HepG2 (cell line): ENCODE results near the gene CD8A. TPM values are rescaled to one million over a fixed set of nuclear protein-coding genes. Genes with fewer than 3 reads are reported as not detected.

Source experiments
- ARID2 ChIP-seq: sonication (generic); formaldehyde crosslinking; IDR thresholded peaks from 2 replicates; pipeline ENCODE4 v1.8.1; 2022; ENCODE audit warnings: mild to moderate bottlenecking, missing genetic modification reagents, borderline replicate concordance
- DNMT1 ChIP-seq: sonication (generic); formaldehyde crosslinking; IDR thresholded peaks from 2 replicates; pipeline ENCODE4 v1.5.1; 2020; ENCODE audit warnings: mild to moderate bottlenecking, missing genetic modification reagents
- DNMT3B ChIP-seq: conservative IDR thresholded peaks from 2 replicates; pipeline ENCODE4 v1.6.1; 2016; ENCODE audit warnings: missing biosample characterization, control low read depth
- E2F1 ChIP-seq: sonication (generic); formaldehyde crosslinking; IDR thresholded peaks from 2 replicates; pipeline ENCODE4 v1.5.0; 2020; ENCODE audit warnings: missing genetic modification reagents
- FOXA3 ChIP-seq: IDR thresholded peaks from 2 replicates; pipeline ENCODE4 v1.6.1; 2016; ENCODE audit warnings: missing genetic modification reagents, missing compliant biosample characterization
- FOXJ3 ChIP-seq: sonication (generic); formaldehyde crosslinking; IDR thresholded peaks from 2 replicates; pipeline ENCODE4 v1.4.0; 2020; ENCODE audit warnings: missing genetic modification reagents, mild to moderate bottlenecking, borderline replicate concordance
- GTF3A ChIP-seq: sonication (generic); formaldehyde crosslinking; conservative IDR thresholded peaks from 2 replicates; pipeline ENCODE4 v1.4.0; 2020; ENCODE audit warnings: mild to moderate bottlenecking, missing genetic modification reagents
- GZF1 ChIP-seq: sonication (generic); formaldehyde crosslinking; IDR thresholded peaks from 2 replicates; pipeline ENCODE4 v1.5.1; 2020; ENCODE audit warnings: mild to moderate bottlenecking, missing genetic modification reagents
- NFE2L2 ChIP-seq: fragments of 150-350 bp; IDR thresholded peaks from 2 replicates; pipeline ENCODE4 v1.6.1; 2014; ENCODE audit warnings: low read length
- NR0B2 ChIP-seq: sonication (generic); formaldehyde crosslinking; IDR thresholded peaks from 2 replicates; pipeline ENCODE4 v1.4.0; 2020; ENCODE audit warnings: mild to moderate bottlenecking, missing genetic modification reagents
- PRPF4 ChIP-seq: fragments of 200-400 bp; formaldehyde crosslinking; IDR thresholded peaks from 2 replicates; pipeline ENCODE4 v1.6.1; 2016; ENCODE audit warnings: low read length, low read depth; ENCODE audit not compliant: poor library complexity, severe bottlenecking
- SALL1 ChIP-seq: sonication (generic); formaldehyde crosslinking; IDR thresholded peaks from 2 replicates; pipeline ENCODE4 v1.8.0; 2022; ENCODE audit warnings: mild to moderate bottlenecking, missing genetic modification reagents
- WIZ ChIP-seq: sonication (generic); formaldehyde crosslinking; IDR thresholded peaks from 2 replicates; pipeline ENCODE4 v1.5.1; 2020; ENCODE audit warnings: mild to moderate bottlenecking, missing genetic modification reagents
- ZBTB21 ChIP-seq: sonication (generic); formaldehyde crosslinking; IDR thresholded peaks from 2 replicates; pipeline ENCODE4 v1.4.0; 2020; ENCODE audit warnings: missing genetic modification reagents
- ZNF10 ChIP-seq: sonication (generic); formaldehyde crosslinking; IDR thresholded peaks from 2 replicates; pipeline ENCODE4 v1.4.0; 2020; ENCODE audit warnings: mild to moderate bottlenecking, low read depth, missing genetic modification reagents, borderline replicate concordance
- ZNF264 ChIP-seq: sonication (generic); formaldehyde crosslinking; IDR thresholded peaks from 2 replicates; pipeline ENCODE4 v1.4.0; 2020; ENCODE audit warnings: missing genetic modification reagents
- ZNF292 ChIP-seq: sonication (generic); formaldehyde crosslinking; IDR thresholded peaks from 2 replicates; pipeline ENCODE4 v1.8.1; 2022; ENCODE audit warnings: mild to moderate bottlenecking, low read depth, missing genetic modification reagents, borderline replicate concordance
- ZNF337 ChIP-seq: sonication (generic); formaldehyde crosslinking; IDR thresholded peaks from 2 replicates; pipeline ENCODE4 v1.5.1; 2020; ENCODE audit warnings: missing genetic modification reagents, low read depth, mild to moderate bottlenecking, borderline replicate concordance
- ZNF501 ChIP-seq: sonication (generic); formaldehyde crosslinking; IDR thresholded peaks from 2 replicates; pipeline ENCODE4 v1.5.1; 2020; ENCODE audit warnings: mild to moderate bottlenecking, moderate library complexity, missing genetic modification reagents
- ZNF644 ChIP-seq: IDR thresholded peaks from 2 replicates; pipeline ENCODE4 v1.6.1; 2016; ENCODE audit warnings: low read depth
- ZNF776 ChIP-seq: sonication (generic); formaldehyde crosslinking; IDR thresholded peaks from 2 replicates; pipeline ENCODE4 v1.4.0; 2020; ENCODE audit warnings: mild to moderate bottlenecking, missing genetic modification reagents
- ZNF784 ChIP-seq: sonication (generic); formaldehyde crosslinking; IDR thresholded peaks from 2 replicates; pipeline ENCODE4 v1.5.1; 2020; ENCODE audit warnings: missing genetic modification reagents, mild to moderate bottlenecking, borderline replicate concordance
- ZNF790 ChIP-seq: sonication (generic); formaldehyde crosslinking; IDR thresholded peaks from 2 replicates; pipeline ENCODE4 v1.8.0; 2022; ENCODE audit warnings: missing genetic modification reagents, mild to moderate bottlenecking, borderline replicate concordance
- polyA plus RNA-seq, 8 experiments: library from polyadenylated mRNA; depleted of rRNA in 3 of 8; stranded (reverse) in 7 of 8; unstranded in 1 of 8; fragments of >200 nt; fragmentation: Illumina TruSeq in 4 of 8; extraction: Trizol in 4 of 8; gene quantifications; 2 replicates each; pipeline versions ENCODE4 v1.2.1 to v1.2.3, GENCODE V29; 2011 to 2016; ENCODE audit warnings: low read depth in 4 of 8, missing spikeins in 1 of 8, mixed read lengths in 1 of 8; ENCODE audit not compliant: insufficient read depth in 1 of 8
- total RNA-seq, 5 experiments: library from RNA; depleted of rRNA; stranded (reverse); fragments of >200 nt; fragmentation: Illumina TruSeq; extraction: Trizol; gene quantifications; 2 replicates each; pipeline ENCODE4 v1.2.3, GENCODE V29; 2016; ENCODE audit warnings: low read depth in 1 of 5
- TF ChIP-seq, protein P1 (sequence below), 2 experiments: IDR thresholded peaks; 2 replicates each; pipeline ENCODE4 v1.6.1; 2011 to 2012; ENCODE audit warnings: low read length in 2 of 2, borderline replicate concordance in 1 of 2, low read depth in 1 of 2, mild to moderate bottlenecking in 1 of 2, moderate library complexity in 1 of 2

Gene CD8A
- total and polyA plus RNA-seq, 2 of the 13 experiments (the other 11 are each of a cell fraction or from before 2014, with no cell fraction given) = 0.09 TPM; not detected in 1

DNA sequence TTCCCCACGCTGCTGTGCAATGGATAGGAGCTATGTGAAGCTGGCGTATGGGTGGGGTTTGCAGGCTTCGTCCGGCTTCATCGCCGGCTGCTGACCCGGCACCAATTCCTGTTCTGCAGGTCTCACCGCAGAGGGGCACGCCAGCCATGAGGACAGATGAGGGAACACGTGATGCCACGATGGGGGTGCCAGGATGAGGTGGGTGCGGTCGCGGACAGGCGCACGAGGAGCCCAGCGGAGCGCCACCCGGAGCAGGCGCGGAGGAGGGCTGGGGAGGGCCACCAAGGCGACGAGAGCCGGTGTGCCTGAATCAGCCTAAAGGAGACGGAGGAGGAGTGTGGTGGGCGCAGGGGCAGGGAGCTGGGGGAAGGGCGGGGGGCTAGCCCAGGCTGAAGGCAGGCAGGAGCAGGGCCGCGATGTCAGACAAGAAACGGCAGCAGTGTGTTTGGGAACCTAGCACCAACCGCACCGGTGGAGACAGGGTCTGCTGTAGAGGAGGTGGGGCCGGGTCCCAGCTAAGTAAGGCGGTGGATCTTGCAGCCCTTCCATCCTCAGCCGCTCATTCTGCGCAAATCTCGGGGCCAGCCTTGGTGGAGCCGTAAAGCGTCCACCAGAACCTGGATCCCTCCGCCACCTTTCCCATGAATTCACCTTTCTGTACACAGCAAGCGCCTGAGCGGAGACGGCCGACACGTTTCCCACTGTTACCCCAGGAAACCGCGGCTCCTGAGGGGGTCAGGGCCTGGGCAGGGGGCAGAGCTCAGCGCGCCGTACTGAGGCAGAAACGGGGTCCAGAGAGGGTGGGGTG lies 17.0 kb upstream of the CD8A start (continued):
- TF ChIP-seq, protein P1, sequence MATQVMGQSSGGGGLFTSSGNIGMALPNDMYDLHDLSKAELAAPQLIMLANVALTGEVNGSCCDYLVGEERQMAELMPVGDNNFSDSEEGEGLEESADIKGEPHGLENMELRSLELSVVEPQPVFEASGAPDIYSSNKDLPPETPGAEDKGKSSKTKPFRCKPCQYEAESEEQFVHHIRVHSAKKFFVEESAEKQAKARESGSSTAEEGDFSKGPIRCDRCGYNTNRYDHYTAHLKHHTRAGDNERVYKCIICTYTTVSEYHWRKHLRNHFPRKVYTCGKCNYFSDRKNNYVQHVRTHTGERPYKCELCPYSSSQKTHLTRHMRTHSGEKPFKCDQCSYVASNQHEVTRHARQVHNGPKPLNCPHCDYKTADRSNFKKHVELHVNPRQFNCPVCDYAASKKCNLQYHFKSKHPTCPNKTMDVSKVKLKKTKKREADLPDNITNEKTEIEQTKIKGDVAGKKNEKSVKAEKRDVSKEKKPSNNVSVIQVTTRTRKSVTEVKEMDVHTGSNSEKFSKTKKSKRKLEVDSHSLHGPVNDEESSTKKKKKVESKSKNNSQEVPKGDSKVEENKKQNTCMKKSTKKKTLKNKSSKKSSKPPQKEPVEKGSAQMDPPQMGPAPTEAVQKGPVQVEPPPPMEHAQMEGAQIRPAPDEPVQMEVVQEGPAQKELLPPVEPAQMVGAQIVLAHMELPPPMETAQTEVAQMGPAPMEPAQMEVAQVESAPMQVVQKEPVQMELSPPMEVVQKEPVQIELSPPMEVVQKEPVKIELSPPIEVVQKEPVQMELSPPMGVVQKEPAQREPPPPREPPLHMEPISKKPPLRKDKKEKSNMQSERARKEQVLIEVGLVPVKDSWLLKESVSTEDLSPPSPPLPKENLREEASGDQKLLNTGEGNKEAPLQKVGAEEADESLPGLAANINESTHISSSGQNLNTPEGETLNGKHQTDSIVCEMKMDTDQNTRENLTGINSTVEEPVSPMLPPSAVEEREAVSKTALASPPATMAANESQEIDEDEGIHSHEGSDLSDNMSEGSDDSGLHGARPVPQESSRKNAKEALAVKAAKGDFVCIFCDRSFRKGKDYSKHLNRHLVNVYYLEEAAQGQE (IDR thresholded peaks at IDR 0.05; ENCODE audit: borderline replicate concordance in 1 of 2, low read depth in 1 of 2, low read length in 2 of 2) = 0 out of 4 replicates have a peak, but pooled peaks of 1 of the 2 experiments have one; percentile 6
- TF ChIP-seq FOXJ3 (CRISPR knock-in tag) (no peak), DNMT3B (CRISPR knock-in tag) (0 out of 2 replicates have a peak, but pooled peaks have one; percentile 1), ZNF10 (CRISPR knock-in tag) (no peak), ZNF337 (CRISPR knock-in tag) (no peak), NFE2L2 (no peak), SALL1 (peak; percentile 63), WIZ (CRISPR knock-in tag) (peak; percentile 43; the same call in 1 of the 2 replicates), GZF1 (CRISPR knock-in tag) (0 out of 2 replicates have a peak, but pooled peaks have one; percentile 67), ZBTB21 (CRISPR knock-in tag) (no peak), E2F1 (CRISPR knock-in tag) (no peak), FOXA3 (CRISPR knock-in tag) (no peak), ZNF790 (CRISPR knock-in tag) (0 out of 2 replicates have a peak, but pooled peaks have one; percentile 66), ARID2 (CRISPR knock-in tag) (no peak), ZNF264 (CRISPR knock-in tag) (no peak), NR0B2 (peak; percentile 50), DNMT1 (CRISPR knock-in tag) (no peak), ZNF784 (CRISPR knock-in tag) (0 out of 2 replicates have a peak, but pooled peaks have one; percentile 13), ZNF292 (CRISPR knock-in tag) (peak; percentile 44; the same call in 1 of the 2 replicates), PRPF4 (no peak), ZNF776 (0 out of 2 replicates have a peak, but pooled peaks have one; percentile 43), ZNF644 (CRISPR knock-in tag) (no peak), ZNF501 (CRISPR knock-in tag) (0 out of 2 replicates have a peak, but pooled peaks have one; percentile 56), GTF3A (CRISPR knock-in tag) (0 out of 2 replicates have a peak, but pooled peaks have one; percentile 24)
